Iris pigment epithelial cell (primary cell): ENCODE data around the gene NEK1.
"Not testable (repeated sequence)": the region's sequence is repeated elsewhere in the genome, so short reads cannot be mapped to it uniquely, and the experiment has no call there.

Source experiments
- DNase-seq: peaks from one replicate; pipeline ENCODE4 v3.0.0-alpha.2; 2011; ENCODE audit warnings: low read depth

The NEK1 gene

GRCh38 chr4:169601016-169601771 lies 11.2 kb downstream of the NEK1 start:
- DNase-seq = no peak

GRCh38 chr4:169594560-169595195 lies 17.7 kb downstream of the NEK1 start:
- DNase-seq = no peak

GRCh38 chr4:169593050-169593560 lies 19.3 kb downstream of the NEK1 start:
- DNase-seq = no peak

GRCh38 chr4:169583563-169583962 lies 28.8 kb downstream of the NEK1 start:
- DNase-seq = peak; percentile 86

- peak; percentile 86 for DNase-seq
Measured at GRCh38 chr4:169582706-169583105, 29.7 kb downstream of the NEK1 start.

GRCh38 chr4:169582203-169582602 lies 30.2 kb downstream of the NEK1 start:
- DNase-seq = no peak

GRCh38 chr4:169573889-169574288 lies 38.5 kb downstream of the NEK1 start:
- no peak for DNase-seq

- no peak for DNase-seq
Measured at GRCh38 chr4:169571435-169571834, 40.9 kb downstream of the NEK1 start.

GRCh38 chr4:169571012-169571411 lies 41.4 kb downstream of the NEK1 start:
- DNase-seq = not testable (repeated sequence)

GRCh38 chr4:169570266-169570665 lies 42.1 kb downstream of the NEK1 start:
- DNase-seq = not testable (repeated sequence)

- DNase-seq = not testable (repeated sequence)
Measured at GRCh38 chr4:169569188-169569587, 43.2 kb downstream of the NEK1 start.

- peak; percentile 30 for DNase-seq
Measured at GRCh38 chr4:169567916-169568315, 44.5 kb downstream of the NEK1 start.

- peak; percentile 65 for DNase-seq
Measured at GRCh38 chr4:169566021-169566818, 46.2 kb downstream of the NEK1 start.

- no peak for DNase-seq
Measured at GRCh38 chr4:169565606-169566005, 46.8 kb downstream of the NEK1 start.

GRCh38 chr4:169557061-169557636 lies 55.2 kb downstream of the NEK1 start:
- DNase-seq = no peak

GRCh38 chr4:169546548-169546947 lies 65.8 kb downstream of the NEK1 start:
- DNase-seq = not testable (repeated sequence)

GRCh38 chr4:169540774-169541173 lies 71.6 kb downstream of the NEK1 start:
- peak; percentile 22 for DNase-seq

GRCh38 chr4:169530048-169530447 lies 82.3 kb downstream of the NEK1 start:
- no peak for DNase-seq

GRCh38 chr4:169523796-169524195 lies 88.6 kb downstream of the NEK1 start:
- no peak for DNase-seq

- no peak for DNase-seq
Measured at GRCh38 chr4:169510617-169511016, 101.8 kb downstream of the NEK1 start.

GRCh38 chr4:169506903-169507302 lies 105.5 kb downstream of the NEK1 start:
- no peak for DNase-seq

GRCh38 chr4:169499907-169500306 lies 112.5 kb downstream of the NEK1 start:
- DNase-seq = not testable (repeated sequence)
